Calu3 (cell line): ENCODE results near the gene BCL2L15. TPM values are rescaled to one million over a fixed set of nuclear protein-coding genes. Genes with fewer than 3 reads are reported as not detected.

ENCODE experiments used
- BruUV-seq: library from RNA; stranded (reverse); fragments of 400-500 nt; replicated peaks from 2 replicates; lab custom pipeline; 2021; lab: Mats Ljungman, UMichigan
- CTCF ChIA-PET: fragments of 300-600 bp; sonication (Branson Sonifier 250); formaldehyde crosslinking; loops from one replicate; lab custom pipeline; 2022; ENCODE audit warnings: antibody characterized with exemption; lab: Charles Lee
- DNase-seq: peaks from one replicate; pipeline ENCODE4 v3.0.0; 2022
- H3K27ac Mint-ChIP-seq: one replicate; pipeline ENCODE4 v1.8.0; 2022; ENCODE audit warnings: mixed read lengths; ENCODE audit not compliant: unreplicated experiment
- H3K27me3 Mint-ChIP-seq: one replicate; pipeline ENCODE4 v1.8.0; 2022; ENCODE audit warnings: mixed read lengths; ENCODE audit not compliant: unreplicated experiment
- H3K36me3 Mint-ChIP-seq: one replicate; pipeline ENCODE4 v1.8.0; 2022; ENCODE audit warnings: mild to moderate bottlenecking, moderate library complexity, mixed read lengths; ENCODE audit not compliant: insufficient read depth, unreplicated experiment
- H3K4me1 Mint-ChIP-seq: one replicate; pipeline ENCODE4 v1.8.0; 2022; ENCODE audit warnings: mild to moderate bottlenecking, low read depth, mixed read lengths; ENCODE audit not compliant: unreplicated experiment
- H3K4me3 Mint-ChIP-seq: one replicate; pipeline ENCODE4 v1.8.0; 2022; ENCODE audit warnings: mild to moderate bottlenecking, low read depth, moderate library complexity, mixed read lengths; ENCODE audit not compliant: unreplicated experiment
- H3K9me3 Mint-ChIP-seq: one replicate; pipeline ENCODE4 v1.8.0; 2022; ENCODE audit warnings: low read depth, mixed read lengths; ENCODE audit not compliant: unreplicated experiment
- intact Hi-C: fragments of 100-400 bp; cut with micrococcal nuclease; formaldehyde crosslinking; loops from one replicate; pipeline ENCODE4 v1.10.0; 2022; ENCODE audit not compliant: unreplicated experiment
- total RNA-seq: library from RNA; stranded (reverse); gene quantifications from 2 replicates; pipeline ENCODE4 v1.2.3, GENCODE V29; 2022
- TF ChIP-seq, protein P1 (sequence below): fragments of 200-600 bp; IDR thresholded peaks from one replicate; pipeline ENCODE4 v1.8.0; 2022; ENCODE audit warnings: antibody characterized with exemption; ENCODE audit not compliant: unreplicated experiment

The BCL2L15 gene
- total RNA-seq, 1 experiment from 2014 or later = 16.8 TPM

DNA sequence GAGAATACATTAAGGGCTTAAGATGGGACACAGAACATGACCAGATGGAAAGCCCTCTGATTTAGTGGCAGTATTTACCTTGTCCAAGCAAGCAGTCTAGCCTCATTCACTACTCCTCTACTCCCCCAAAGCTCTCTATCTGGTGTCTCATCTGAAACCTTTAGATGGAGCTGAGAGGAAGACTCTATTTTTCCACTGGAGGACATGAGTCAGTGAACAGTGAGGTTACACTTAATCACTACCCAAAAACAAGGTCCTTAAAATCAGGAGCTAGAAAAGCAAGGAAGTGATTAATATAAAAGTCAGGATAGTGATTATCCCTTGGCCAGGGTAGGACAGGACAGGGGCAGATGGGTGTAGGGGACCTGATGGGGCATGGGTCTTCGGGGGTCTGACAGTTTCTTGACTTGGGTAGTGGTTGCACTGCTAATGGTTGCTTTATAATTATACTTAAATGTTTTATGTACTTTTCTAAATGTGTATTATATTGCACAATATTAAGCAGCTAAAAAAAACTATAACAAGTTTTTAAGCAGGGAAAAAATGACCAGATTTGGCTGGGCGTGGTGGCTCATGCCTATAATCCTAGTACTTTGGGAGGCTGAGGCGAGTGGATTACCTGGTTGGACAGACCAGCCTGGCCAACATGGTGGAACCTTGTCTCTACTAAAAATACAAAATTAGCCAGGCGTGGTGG, 18.8 kb downstream of the BCL2L15 start:
- BruUV-seq = no TSS peak
- TF ChIP-seq, protein P1, sequence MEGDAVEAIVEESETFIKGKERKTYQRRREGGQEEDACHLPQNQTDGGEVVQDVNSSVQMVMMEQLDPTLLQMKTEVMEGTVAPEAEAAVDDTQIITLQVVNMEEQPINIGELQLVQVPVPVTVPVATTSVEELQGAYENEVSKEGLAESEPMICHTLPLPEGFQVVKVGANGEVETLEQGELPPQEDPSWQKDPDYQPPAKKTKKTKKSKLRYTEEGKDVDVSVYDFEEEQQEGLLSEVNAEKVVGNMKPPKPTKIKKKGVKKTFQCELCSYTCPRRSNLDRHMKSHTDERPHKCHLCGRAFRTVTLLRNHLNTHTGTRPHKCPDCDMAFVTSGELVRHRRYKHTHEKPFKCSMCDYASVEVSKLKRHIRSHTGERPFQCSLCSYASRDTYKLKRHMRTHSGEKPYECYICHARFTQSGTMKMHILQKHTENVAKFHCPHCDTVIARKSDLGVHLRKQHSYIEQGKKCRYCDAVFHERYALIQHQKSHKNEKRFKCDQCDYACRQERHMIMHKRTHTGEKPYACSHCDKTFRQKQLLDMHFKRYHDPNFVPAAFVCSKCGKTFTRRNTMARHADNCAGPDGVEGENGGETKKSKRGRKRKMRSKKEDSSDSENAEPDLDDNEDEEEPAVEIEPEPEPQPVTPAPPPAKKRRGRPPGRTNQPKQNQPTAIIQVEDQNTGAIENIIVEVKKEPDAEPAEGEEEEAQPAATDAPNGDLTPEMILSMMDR = no peak

GRCh38 chr1:113861641-113862040, 25.7 kb downstream of the BCL2L15 start:
- no peaks in the 10 kb centered on the region for H3K36me3 Mint-ChIP-seq
- no peaks in the 10 kb centered on the region for H3K9me3 Mint-ChIP-seq
- H3K27ac Mint-ChIP-seq = no peak overlapping the region
- H3K4me3 Mint-ChIP-seq = no peak overlapping the region
- TF ChIP-seq, protein P1 = no peak
- peaks cover 7% of the 10 kb centered on the region for H3K4me1 Mint-ChIP-seq
- no TSS peak for BruUV-seq
- CTCF ChIA-PET = no interaction called here
- no peaks in the 10 kb centered on the region for H3K27me3 Mint-ChIP-seq
- no peak for DNase-seq
- intact Hi-C loops = no loop called here

More for the DNA sequence above, 18.8 kb downstream of the BCL2L15 start:
- no peak for DNase-seq
- intact Hi-C loops = no loop called here
- Mint-ChIP-seq H3K4me1 (no peaks in the 10 kb centered on the region), H3K27me3 (no peaks in the 10 kb centered on the region), H3K36me3 (no peaks in the 10 kb centered on the region), H3K4me3 (no peak overlapping the region), H3K27ac (no peak overlapping the region), H3K9me3 (no peaks in the 10 kb centered on the region)
- CTCF ChIA-PET = no interaction called here

GRCh38 chr1:113860891-113861290, 26.5 kb downstream of the BCL2L15 start:
- no TSS peak for BruUV-seq
- peaks cover 7% of the 10 kb centered on the region for H3K4me1 Mint-ChIP-seq
- CTCF ChIA-PET = no interaction called here
- no peaks in the 10 kb centered on the region for H3K27me3 Mint-ChIP-seq
- intact Hi-C loops = no loop called here
- TF ChIP-seq, protein P1 = no peak
- no peak overlapping the region for H3K4me3 Mint-ChIP-seq
- no peaks in the 10 kb centered on the region for H3K36me3 Mint-ChIP-seq
- H3K9me3 Mint-ChIP-seq = no peaks in the 10 kb centered on the region
- DNase-seq = no peak
- no peak overlapping the region for H3K27ac Mint-ChIP-seq

DNA sequence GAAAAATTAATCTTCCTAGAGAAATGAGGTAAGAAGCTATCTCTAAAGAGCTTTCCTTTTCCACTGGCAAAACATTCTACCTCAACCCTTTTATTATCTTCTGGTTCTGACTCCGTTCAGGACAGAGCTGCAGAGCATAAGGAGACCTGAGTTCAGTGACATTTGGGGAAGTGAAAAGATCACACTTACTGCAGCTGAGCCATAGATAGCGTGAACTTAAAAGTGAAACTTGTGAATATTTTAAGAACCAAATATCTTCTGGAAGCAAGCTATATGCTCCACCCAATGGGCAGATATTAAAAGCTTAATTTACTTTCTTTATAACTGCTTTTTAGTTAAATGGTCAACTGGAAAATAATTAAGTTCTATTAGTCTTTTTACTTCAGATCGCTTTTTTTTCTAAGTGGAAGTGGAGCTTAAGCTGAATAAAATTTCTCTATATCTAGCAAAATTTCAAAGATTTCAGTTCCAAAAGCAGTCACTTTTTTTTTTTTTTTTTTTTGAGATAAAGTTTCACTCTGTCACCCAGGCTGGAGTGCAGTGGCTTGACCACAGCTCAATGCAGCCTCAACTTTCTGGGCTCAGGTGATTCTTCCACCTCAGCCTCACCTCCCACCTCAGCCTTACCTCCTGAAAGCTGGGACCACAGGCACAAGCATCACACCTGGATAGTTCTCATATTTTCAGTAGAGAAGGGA, 27.8 kb downstream of the BCL2L15 start:
- no TSS peak for BruUV-seq
- CTCF ChIA-PET = interaction anchor here (0.7 kb wide), 1 partner anchor 25 kb away, joined by 7 read pairs; no protein-coding TSS in a partner anchor
- Mint-ChIP-seq H3K9me3 (no peaks in the 10 kb centered on the region), H3K4me3 (no peak overlapping the region), H3K27me3 (no peaks in the 10 kb centered on the region), H3K36me3 (no peaks in the 10 kb centered on the region), H3K4me1 (peaks cover 7% of the 10 kb centered on the region), H3K27ac (no peak overlapping the region)
- intact Hi-C loops = no loop called here
- no peak for DNase-seq
- TF ChIP-seq, protein P1 = no peak
